ENCODE data around the gene PRKCZ. TPM values are rescaled to one million over a fixed set of nuclear protein-coding genes. Genes with fewer than 3 reads are reported as not detected.

The PRKCZ gene
- polyA plus RNA-seq, 2 donors = 21.2 to 34.3 TPM

DNA sequence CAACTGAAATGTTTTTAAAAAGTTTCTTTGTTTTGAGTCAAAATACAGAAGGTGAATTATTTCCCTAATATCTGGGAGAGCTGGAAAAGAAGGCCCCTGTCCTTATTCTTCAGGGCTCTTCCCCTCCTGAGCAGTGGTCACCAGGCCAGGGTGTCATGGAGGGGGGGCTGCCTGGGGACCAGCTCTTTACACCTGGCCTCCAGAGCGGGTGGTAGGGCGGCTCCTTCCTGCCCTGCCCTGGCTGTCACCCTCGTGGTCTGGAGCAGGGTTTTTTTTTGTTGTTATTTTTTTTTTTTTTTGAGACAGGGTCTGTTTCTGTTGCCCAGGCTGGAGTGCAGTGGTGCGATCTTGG is 184.5 kb downstream of the PRKCZ start:
- Histone ChIP-seq H3K4me3 (ENCODE audit: low read depth in 1 of 2, low read length in 2 of 2) (no peak overlapping the region), H3K27ac (ENCODE audit: low read depth in 2 of 2, low read length in 1 of 2) (peak overlapping the region; percentile 92 to 94), H3K27me3 (ENCODE audit: control insufficient read depth in 1 of 2, insufficient read depth in 2 of 2, low read length in 2 of 2) (no peaks in the 10 kb centered on the region), H3K4me1 (ENCODE audit: control insufficient read depth in 2 of 2, insufficient read depth in 2 of 2, low read length in 1 of 2) (peaks cover 34 to 72% of the 10 kb centered on the region in 2 donors), H3K9me3 (ENCODE audit: control insufficient read depth in 2 of 2, insufficient read depth in 1 of 2, low read depth in 1 of 2, low read length in 1 of 2) (no peaks in the 10 kb centered on the region), H3K36me3 (ENCODE audit: control insufficient read depth in 2 of 2, insufficient read depth in 2 of 2, low read length in 1 of 2) (peaks cover 0 to 7% of the 10 kb centered on the region in 2 donors)
- WGBS, 2 donors = 39 to 49% methylated on average over 4 of the region's 4 CpGs

Other genes starting within 250 kb of the PRKCZ start
- 10 to 100 TPM; 43.3 to 66.1 TPM for gene GNB1, start 159.3 kb upstream of the PRKCZ start, polyA plus RNA-seq
- gene CALML6, start 135.2 kb upstream of the PRKCZ start, polyA plus RNA-seq = under 1 TPM; 0.22 to 0.83 TPM
- gene TMEM52, start 131.1 kb upstream of the PRKCZ start, polyA plus RNA-seq = 1 to 10 TPM; 2.1 TPM
- gene CFAP74, start 46.6 kb upstream of the PRKCZ start, polyA plus RNA-seq = under 1 TPM; 0.04 TPM
- under 1 TPM; 0.27 to 0.90 TPM for gene GABRD, start 31.1 kb upstream of the PRKCZ start, polyA plus RNA-seq
- 10 to 100 TPM; 32.9 to 44.8 TPM for gene FAAP20, start 144.4 kb downstream of the PRKCZ start, polyA plus RNA-seq
- 10 to 100 TPM; 11.5 to 12.8 TPM for gene SKI, start 177.9 kb downstream of the PRKCZ start, polyA plus RNA-seq

Measured in esophagus (tissue), 2 donors.